K562 (cell line): ENCODE data around the gene PTP4A1. TPM values are rescaled to one million over a fixed set of nuclear protein-coding genes. Genes with fewer than 3 reads are reported as not detected.

Experiments
- ELF1 ChIP-seq: fragments of 200-800 bp; sonication (Bioruptor generic); IDR thresholded peaks from 2 replicates; pipeline ENCODE4 v1.6.1; 2016; ENCODE audit warnings: missing genetic modification characterization, missing compliant biosample characterization
- ESRRB ChIP-seq: fragments of 250-450 bp; sonication (Bioruptor Pico); IDR thresholded peaks from 2 replicates; pipeline ENCODE4 v1.5.0; 2020; ENCODE audit warnings: mild to moderate bottlenecking, moderate library complexity, borderline replicate concordance
- FOS ChIP-seq: IDR thresholded peaks from 3 replicates; pipeline ENCODE4 v1.6.1; 2011; ENCODE audit not compliant: insufficient read length; ENCODE audit errors: extremely low read depth
- GATAD2B ChIP-seq: fragments of 450-650 bp; IDR thresholded peaks from 2 replicates; pipeline ENCODE4 v1.6.1; 2017; ENCODE audit warnings: mild to moderate bottlenecking, borderline replicate concordance
- GTF2F1 ChIP-seq: IDR thresholded peaks from 2 replicates; pipeline ENCODE4 v1.6.1; 2011; ENCODE audit warnings: low read depth, low read length, improper control_type of control experiment
- HEY1 ChIP-seq: fragments of 250-450 bp; sonication (Bioruptor Pico); IDR thresholded peaks from 2 replicates; pipeline ENCODE4 v1.5.0; 2020; ENCODE audit warnings: mild to moderate bottlenecking, moderate library complexity, borderline replicate concordance
- KAT2B ChIP-seq: IDR thresholded peaks from one replicate; pipeline ENCODE4 v1.6.1; 2012; ENCODE audit warnings: low read depth, mild to moderate bottlenecking, control low read depth, inconsistent platforms, low read length, moderate library complexity
- MCM2 ChIP-seq: fragments of 450-650 bp; IDR thresholded peaks from 2 replicates; pipeline ENCODE4 v1.6.1; 2017; ENCODE audit warnings: low read depth, mild to moderate bottlenecking
- NCOA6 ChIP-seq: fragments of 450-650 bp; IDR thresholded peaks from 2 replicates; pipeline ENCODE4 v1.6.1; 2017; ENCODE audit warnings: mild to moderate bottlenecking
- SMAD4 ChIP-seq: fragments of 250-450 bp; sonication (Bioruptor Pico); conservative IDR thresholded peaks from 2 replicates; pipeline ENCODE4 v1.8.0; 2021; ENCODE audit warnings: inconsistent platforms, mild to moderate bottlenecking, moderate library complexity
- SNIP1 ChIP-seq: fragments of 450-650 bp; IDR thresholded peaks from 2 replicates; pipeline ENCODE4 v1.7.1; 2017; ENCODE audit warnings: low read depth, mild to moderate bottlenecking
- TBP ChIP-seq: optimal IDR thresholded peaks from 2 replicates; pipeline ENCODE3; 2011; ENCODE audit warnings: low read depth, low read length, improper control_type of control experiment
- ZNF121 ChIP-seq: sonication (generic); formaldehyde crosslinking; conservative IDR thresholded peaks from 2 replicates; pipeline ENCODE4 v1.8.0; 2022; ENCODE audit warnings: missing genetic modification reagents
- ZNF175 ChIP-seq: fragments of 200-800 bp; sonication (Bioruptor generic); IDR thresholded peaks from 2 replicates; pipeline ENCODE4 v1.6.1; 2016; ENCODE audit warnings: low read depth, mild to moderate bottlenecking, missing genetic modification characterization, missing compliant biosample characterization
- ZNF589 ChIP-seq: fragments of 200-800 bp; sonication (Bioruptor generic); IDR thresholded peaks from 2 replicates; pipeline ENCODE4 v1.6.1; 2016; ENCODE audit warnings: low read depth, missing genetic modification characterization, missing compliant biosample characterization
- ZNF76 ChIP-seq: fragments of 250-450 bp; sonication (Bioruptor Pico); IDR thresholded peaks from 2 replicates; pipeline ENCODE4 v1.4.0; 2020; ENCODE audit warnings: mild to moderate bottlenecking, moderate library complexity, borderline replicate concordance
- ZZZ3 ChIP-seq: fragments of 450-650 bp; IDR thresholded peaks from 2 replicates; pipeline ENCODE4 v1.6.1; 2016; ENCODE audit warnings: antibody characterized with exemption, mild to moderate bottlenecking, moderate library complexity
- polyA plus RNA-seq, 8 experiments: library from polyadenylated mRNA; depleted of rRNA in 4 of 8; stranded (reverse) in 5 of 8; unstranded in 3 of 8; fragments of >200 nt; fragmentation: Nextera tagmentation in 2 of 8; fragmentation: Illumina TruSeq in 1 of 8; extraction: Ambion mirVana in 2 of 8; extraction: Trizol in 1 of 8; gene quantifications; 2 replicates each; pipeline versions ENCODE4 v1.2.1 to v1.2.3, GENCODE V29; 2011 to 2014; ENCODE audit warnings: inconsistent platforms in 1 of 8, missing spikeins in 1 of 8
- total RNA-seq, 7 experiments: library from RNA; depleted of rRNA in 6 of 7; stranded (reverse); fragments of >200 nt in 6 of 7; fragmentation: Illumina TruSeq in 2 of 7; extraction: Trizol in 2 of 7; gene quantifications; 2 replicates each; pipeline versions ENCODE4 v1.2.1 to v1.2.3, GENCODE V29; 2011 to 2021; ENCODE audit warnings: low replicate concordance in 1 of 7
- TF ChIP-seq, protein P1 (sequence below): fragments of 250-450 bp; sonication (Bioruptor Pico); IDR thresholded peaks from 2 replicates; pipeline ENCODE4 v1.8.0; 2022; ENCODE audit warnings: moderate library complexity, mild to moderate bottlenecking, inconsistent platforms
- TF ChIP-seq, protein P2 (sequence below): fragments of 450-650 bp; IDR thresholded peaks from 2 replicates; pipeline ENCODE4 v1.6.1; 2016; ENCODE audit warnings: antibody characterized with exemption
- TF ChIP-seq, protein P3 (sequence below), 2 experiments: fragments of 450-650 bp; conservative IDR thresholded peaks; 2 replicates each; pipeline ENCODE4 v1.6.1; 2017; ENCODE audit warnings: mild to moderate bottlenecking in 2 of 2, moderate library complexity in 2 of 2
- TF ChIP-seq, protein P4 (sequence below), 3 experiments: IDR thresholded peaks in 2 of 3; conservative IDR thresholded peaks in 1 of 3; 2 replicates each; pipeline ENCODE4 v1.5.1; 2011 to 2012; ENCODE audit warnings: low read length in 3 of 3, mild to moderate bottlenecking in 3 of 3, control low read depth in 2 of 3, improper control_type of control experiment in 1 of 3, inconsistent platforms in 1 of 3, low read depth in 1 of 3, mixed read lengths in 1 of 3, moderate library complexity in 1 of 3; ENCODE audit not compliant: insufficient read depth in 2 of 3
- TF ChIP-seq, protein P5 (sequence below): fragments of 450-650 bp; IDR thresholded peaks from 2 replicates; pipeline ENCODE4 v1.7.0; 2016; ENCODE audit warnings: borderline replicate concordance

Gene PTP4A1
- total and polyA plus RNA-seq, 9 of the 15 experiments (the other 6 are each of a cell fraction or from before 2014, with no cell fraction given), result 3.7 to 67.5 (median 13.1) TPM

DNA sequence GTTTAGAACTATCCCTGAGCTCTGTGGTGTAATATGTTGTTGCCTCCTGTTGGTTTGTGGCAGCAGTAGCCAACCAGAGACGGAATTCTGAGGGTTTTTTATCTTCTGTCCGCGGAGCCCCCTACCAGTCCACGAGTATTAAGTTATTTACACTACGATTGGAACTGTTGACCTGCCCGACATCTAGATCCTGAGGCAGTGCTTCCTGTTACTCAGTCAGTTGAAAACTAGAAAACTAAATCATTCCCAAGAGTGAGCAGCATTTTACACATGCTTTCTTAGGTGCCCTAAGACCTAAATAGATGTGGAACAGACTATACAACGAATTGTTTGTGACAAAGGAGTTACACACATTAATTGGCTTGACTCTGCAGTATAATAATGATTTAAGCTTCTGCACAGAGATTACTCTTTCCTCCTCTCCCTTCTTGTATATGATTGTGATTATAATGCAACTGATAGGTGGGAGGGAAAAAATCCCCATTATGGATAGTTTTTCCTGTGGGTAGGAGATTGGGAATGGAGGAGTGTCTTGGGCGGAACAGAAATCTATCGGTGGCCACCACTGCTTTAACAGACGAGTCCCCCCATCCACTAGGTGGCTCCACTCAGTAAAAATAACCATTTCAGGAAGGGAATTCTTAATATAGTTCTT, 1.7 kb downstream of the PTP4A1 start (continued):
- TF ChIP-seq TBP, result no peak
- TF ChIP-seq ZNF121 (CRISPR knock-in tag), result no peak
- TF ChIP-seq NCOA6, result 0 out of 2 replicates have a peak, but pooled peaks have one; percentile 14
- no peak for TF ChIP-seq MCM2
- TF ChIP-seq GTF2F1, result no peak
- TF ChIP-seq ELF1, result peak; percentile 85
- TF ChIP-seq, protein P1, sequence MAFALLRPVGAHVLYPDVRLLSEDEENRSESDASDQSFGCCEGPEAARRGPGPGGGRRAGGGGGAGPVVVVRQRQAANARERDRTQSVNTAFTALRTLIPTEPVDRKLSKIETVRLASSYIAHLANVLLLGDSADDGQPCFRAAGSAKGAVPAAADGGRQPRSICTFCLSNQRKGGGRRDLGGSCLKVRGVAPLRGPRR (CRISPR knock-in tag), result no peak
- TF ChIP-seq, protein P2, sequence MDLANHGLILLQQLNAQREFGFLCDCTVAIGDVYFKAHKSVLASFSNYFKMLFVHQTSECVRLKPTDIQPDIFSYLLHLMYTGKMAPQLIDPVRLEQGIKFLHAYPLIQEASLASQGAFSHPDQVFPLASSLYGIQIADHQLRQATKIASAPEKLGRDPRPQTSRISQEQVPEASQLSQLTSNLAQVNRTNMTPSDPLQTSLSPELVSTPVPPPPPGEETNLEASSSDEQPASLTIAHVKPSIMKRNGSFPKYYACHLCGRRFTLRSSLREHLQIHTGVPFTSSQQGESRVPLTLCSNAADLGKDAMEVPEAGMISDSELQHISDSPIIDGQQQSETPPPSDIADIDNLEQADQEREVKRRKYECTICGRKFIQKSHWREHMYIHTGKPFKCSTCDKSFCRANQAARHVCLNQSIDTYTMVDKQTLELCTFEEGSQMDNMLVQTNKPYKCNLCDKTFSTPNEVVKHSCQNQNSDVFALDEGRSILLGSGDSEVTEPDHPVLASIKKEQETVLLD, result no peak
- no peak for TF ChIP-seq ZNF589 (CRISPR knock-in tag)
- TF ChIP-seq HEY1 (CRISPR knock-in tag), result no peak
- no peak for TF ChIP-seq ZNF76
- TF ChIP-seq, protein P3, sequence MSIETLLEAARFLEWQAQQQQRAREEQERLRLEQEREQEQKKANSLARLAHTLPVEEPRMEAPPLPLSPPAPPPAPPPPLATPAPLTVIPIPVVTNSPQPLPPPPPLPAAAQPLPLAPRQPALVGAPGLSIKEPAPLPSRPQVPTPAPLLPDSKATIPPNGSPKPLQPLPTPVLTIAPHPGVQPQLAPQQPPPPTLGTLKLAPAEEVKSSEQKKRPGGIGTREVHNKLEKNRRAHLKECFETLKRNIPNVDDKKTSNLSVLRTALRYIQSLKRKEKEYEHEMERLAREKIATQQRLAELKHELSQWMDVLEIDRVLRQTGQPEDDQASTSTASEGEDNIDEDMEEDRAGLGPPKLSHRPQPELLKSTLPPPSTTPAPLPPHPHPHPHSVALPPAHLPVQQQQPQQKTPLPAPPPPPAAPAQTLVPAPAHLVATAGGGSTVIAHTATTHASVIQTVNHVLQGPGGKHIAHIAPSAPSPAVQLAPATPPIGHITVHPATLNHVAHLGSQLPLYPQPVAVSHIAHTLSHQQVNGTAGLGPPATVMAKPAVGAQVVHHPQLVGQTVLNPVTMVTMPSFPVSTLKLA (conservative IDR thresholded peaks at IDR 0.05), result peak in 1 of 2 experiments; percentile 11; a peak in 1 of 4 replicates
- no peak for TF ChIP-seq ESRRB (CRISPR knock-in tag)
- TF ChIP-seq ZNF175 (CRISPR knock-in tag), result no peak
- TF ChIP-seq GATAD2B, result peak; percentile 13; the same call in 1 of the 2 replicates
- no peak for TF ChIP-seq SMAD4 (CRISPR knock-in tag)
- TF ChIP-seq, protein P4, sequence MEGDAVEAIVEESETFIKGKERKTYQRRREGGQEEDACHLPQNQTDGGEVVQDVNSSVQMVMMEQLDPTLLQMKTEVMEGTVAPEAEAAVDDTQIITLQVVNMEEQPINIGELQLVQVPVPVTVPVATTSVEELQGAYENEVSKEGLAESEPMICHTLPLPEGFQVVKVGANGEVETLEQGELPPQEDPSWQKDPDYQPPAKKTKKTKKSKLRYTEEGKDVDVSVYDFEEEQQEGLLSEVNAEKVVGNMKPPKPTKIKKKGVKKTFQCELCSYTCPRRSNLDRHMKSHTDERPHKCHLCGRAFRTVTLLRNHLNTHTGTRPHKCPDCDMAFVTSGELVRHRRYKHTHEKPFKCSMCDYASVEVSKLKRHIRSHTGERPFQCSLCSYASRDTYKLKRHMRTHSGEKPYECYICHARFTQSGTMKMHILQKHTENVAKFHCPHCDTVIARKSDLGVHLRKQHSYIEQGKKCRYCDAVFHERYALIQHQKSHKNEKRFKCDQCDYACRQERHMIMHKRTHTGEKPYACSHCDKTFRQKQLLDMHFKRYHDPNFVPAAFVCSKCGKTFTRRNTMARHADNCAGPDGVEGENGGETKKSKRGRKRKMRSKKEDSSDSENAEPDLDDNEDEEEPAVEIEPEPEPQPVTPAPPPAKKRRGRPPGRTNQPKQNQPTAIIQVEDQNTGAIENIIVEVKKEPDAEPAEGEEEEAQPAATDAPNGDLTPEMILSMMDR (IDR thresholded peaks at IDR 0.05 in 2 of 3, conservative IDR thresholded peaks at IDR 0.05 in 1 of 3; ENCODE audit: insufficient read depth in 2 of 3, low read depth in 1 of 3, low read length in 3 of 3), result peak; percentile 49 to 75 (median 70); a peak in 5 of 6 replicates
- TF ChIP-seq SNIP1, result peak; percentile 41; the same call in 1 of the 2 replicates
- TF ChIP-seq, protein P5, sequence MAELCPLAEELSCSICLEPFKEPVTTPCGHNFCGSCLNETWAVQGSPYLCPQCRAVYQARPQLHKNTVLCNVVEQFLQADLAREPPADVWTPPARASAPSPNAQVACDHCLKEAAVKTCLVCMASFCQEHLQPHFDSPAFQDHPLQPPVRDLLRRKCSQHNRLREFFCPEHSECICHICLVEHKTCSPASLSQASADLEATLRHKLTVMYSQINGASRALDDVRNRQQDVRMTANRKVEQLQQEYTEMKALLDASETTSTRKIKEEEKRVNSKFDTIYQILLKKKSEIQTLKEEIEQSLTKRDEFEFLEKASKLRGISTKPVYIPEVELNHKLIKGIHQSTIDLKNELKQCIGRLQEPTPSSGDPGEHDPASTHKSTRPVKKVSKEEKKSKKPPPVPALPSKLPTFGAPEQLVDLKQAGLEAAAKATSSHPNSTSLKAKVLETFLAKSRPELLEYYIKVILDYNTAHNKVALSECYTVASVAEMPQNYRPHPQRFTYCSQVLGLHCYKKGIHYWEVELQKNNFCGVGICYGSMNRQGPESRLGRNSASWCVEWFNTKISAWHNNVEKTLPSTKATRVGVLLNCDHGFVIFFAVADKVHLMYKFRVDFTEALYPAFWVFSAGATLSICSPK, result no peak
- TF ChIP-seq KAT2B, result no peak
- TF ChIP-seq ZZZ3, result no peak
- TF ChIP-seq FOS, result no peak
